Fibroblast of the aortic adventitia (primary cell): Measurements from ENCODE around the gene SETD5. TPM values are rescaled to one million over a fixed set of nuclear protein-coding genes. Genes with fewer than 3 reads are reported as not detected.

Experiments
- DNase-seq: peaks from one replicate; pipeline ENCODE4 v3.0.0-alpha.2; 2010; ENCODE audit warnings: low read depth
- H3K4me3 ChIP-seq: 2 replicates; pipeline ENCODE4 v1.5.1; 2011; ENCODE audit warnings: low read depth, mild to moderate bottlenecking, control low read depth, low read length, moderate library complexity
- CTCF ChIP-seq: IDR thresholded peaks from 2 replicates; pipeline ENCODE4 v1.5.1; 2011; ENCODE audit warnings: mild to moderate bottlenecking, low read length, control low read depth, inconsistent platforms; ENCODE audit not compliant: insufficient read depth
- total RNA-seq: library from RNA; depleted of rRNA; stranded (reverse); fragments of >200 nt; gene quantifications from 2 replicates; pipeline ENCODE4 v1.2.3, GENCODE V29; 2012; ENCODE audit warnings: low replicate concordance

The SETD5 gene
- total RNA-seq, 1 donor: 80.2 TPM

- no peak for DNase-seq
- H3K4me3 ChIP-seq: no peak overlapping the region
- TF ChIP-seq CTCF: no peak
Observed at GRCh38 chr3:9380014-9380413, 17.4 kb upstream of the SETD5 start.

GRCh38 chr3:9384141-9384828, 13.1 kb upstream of the SETD5 start:
- H3K4me3 ChIP-seq: no peak overlapping the region
- DNase-seq: peak; percentile 31
- TF ChIP-seq CTCF: no peak

GRCh38 chr3:9385187-9386077, 12.0 kb upstream of the SETD5 start:
- no peak overlapping the region for H3K4me3 ChIP-seq
- no peak for TF ChIP-seq CTCF
- DNase-seq: no peak

GRCh38 chr3:9386078-9386459, 11.3 kb upstream of the SETD5 start:
- TF ChIP-seq CTCF: no peak
- DNase-seq: no peak
- no peak overlapping the region for H3K4me3 ChIP-seq

GRCh38 chr3:9386501-9387321, 10.7 kb upstream of the SETD5 start:
- H3K4me3 ChIP-seq: no peak overlapping the region
- TF ChIP-seq CTCF: no peak
- no peak for DNase-seq

GRCh38 chr3:9387322-9387655, 10.1 kb upstream of the SETD5 start:
- TF ChIP-seq CTCF: no peak
- DNase-seq: no peak
- H3K4me3 ChIP-seq: no peak overlapping the region
